Endodermal cell (in vitro differentiated cells): ENCODE data around the gene FAR1. TPM values are rescaled to one million over a fixed set of nuclear protein-coding genes. Genes with fewer than 3 reads are reported as not detected.
A peak's percentile ranks its signal among the peaks of the same experiment; 100 is the strongest.

Source experiments
- DNase-seq: peaks from one replicate; pipeline ENCODE4 v3.0.0-alpha.2; 2017
- H3K27ac ChIP-seq: 2 replicates; pipeline ENCODE4 v1.5.1; 2013; ENCODE audit warnings: mild to moderate bottlenecking, low read depth, low read length, moderate library complexity
- H3K27me3 ChIP-seq: 2 replicates; pipeline ENCODE4 v1.6.1; 2013; ENCODE audit warnings: mild to moderate bottlenecking, low read length, moderate library complexity; ENCODE audit not compliant: insufficient read depth, control insufficient read depth, poor library complexity, severe bottlenecking
- H3K36me3 ChIP-seq: 2 replicates; pipeline ENCODE4 v1.7.0; 2013; ENCODE audit warnings: mild to moderate bottlenecking, low read length, moderate library complexity; ENCODE audit not compliant: control insufficient read depth, insufficient read depth
- H3K4me1 ChIP-seq: one replicate; pipeline ENCODE4 v1.7.0; 2013; ENCODE audit warnings: low read length; ENCODE audit not compliant: control insufficient read depth, insufficient read depth
- H3K4me3 ChIP-seq: 2 replicates; pipeline ENCODE4 v1.5.1; 2013; ENCODE audit warnings: mild to moderate bottlenecking, low read length, moderate library complexity
- H3K9ac ChIP-seq: 2 replicates; pipeline ENCODE4 v1.6.1; 2013; ENCODE audit warnings: mild to moderate bottlenecking, low read length, moderate library complexity; ENCODE audit not compliant: poor library complexity, severe bottlenecking; ENCODE audit errors: extremely low read depth
- H3K9me3 ChIP-seq: 2 replicates; pipeline ENCODE4 v1.6.1; 2013; ENCODE audit warnings: mild to moderate bottlenecking, low read length, moderate library complexity; ENCODE audit not compliant: control insufficient read depth
- H3K27ac Mint-ChIP-seq: 2 replicates; pipeline ENCODE4 v1.8.0; 2020; ENCODE audit warnings: mixed read lengths
- H3K27me3 Mint-ChIP-seq: 2 replicates; pipeline ENCODE4 v1.8.0; 2021; ENCODE audit warnings: mild to moderate bottlenecking, mixed read lengths; ENCODE audit not compliant: insufficient read depth
- H3K36me3 Mint-ChIP-seq: 2 replicates; pipeline ENCODE4 v1.8.0; 2020; ENCODE audit warnings: low read depth, mixed read lengths
- H3K4me1 Mint-ChIP-seq: 2 replicates; pipeline ENCODE4 v1.8.0; 2020; ENCODE audit warnings: mixed read lengths
- H3K4me3 Mint-ChIP-seq: 2 replicates; pipeline ENCODE4 v1.8.0; 2020; ENCODE audit warnings: mild to moderate bottlenecking, moderate library complexity, mixed read lengths
- H3K9me3 Mint-ChIP-seq: 2 replicates; pipeline ENCODE4 v1.8.0; 2020; ENCODE audit warnings: mild to moderate bottlenecking, mixed read lengths
- WGBS, 2 experiments: methylation state at CpG; one replicate each; pipeline versions ENCODE4 v1.1.5 to v1.1.7; 2013; ENCODE audit warnings: missing lambda C conversion rate in 2 of 2, mixed read lengths in 1 of 2; ENCODE audit not compliant: insufficient coverage in 1 of 2, insufficient read length in 1 of 2; 5-methylcytosine and 5-hydroxymethylcytosine counted together
- total RNA-seq, 2 donors: library from RNA; stranded (reverse); fragmentation: NEBNext Ultra II Directional in 1 of 2; extraction: Animal tissue kit (Norgen Biotek cat#: 25700) in 1 of 2; gene quantifications; 2 replicates in 1 of 2; 3 replicates in 1 of 2; pipeline ENCODE4 v1.2.1, GENCODE V29; 2021
- TF ChIP-seq, protein P1 (sequence below): fragments of 200-600 bp; sonication (generic); conservative IDR thresholded peaks from 2 replicates; pipeline ENCODE4 v1.5.0; 2021; ENCODE audit warnings: antibody characterized with exemption, mild to moderate bottlenecking

Gene FAR1
- total RNA-seq, 2 donors from 2014 or later: 98.3 to 98.8 TPM

DNA sequence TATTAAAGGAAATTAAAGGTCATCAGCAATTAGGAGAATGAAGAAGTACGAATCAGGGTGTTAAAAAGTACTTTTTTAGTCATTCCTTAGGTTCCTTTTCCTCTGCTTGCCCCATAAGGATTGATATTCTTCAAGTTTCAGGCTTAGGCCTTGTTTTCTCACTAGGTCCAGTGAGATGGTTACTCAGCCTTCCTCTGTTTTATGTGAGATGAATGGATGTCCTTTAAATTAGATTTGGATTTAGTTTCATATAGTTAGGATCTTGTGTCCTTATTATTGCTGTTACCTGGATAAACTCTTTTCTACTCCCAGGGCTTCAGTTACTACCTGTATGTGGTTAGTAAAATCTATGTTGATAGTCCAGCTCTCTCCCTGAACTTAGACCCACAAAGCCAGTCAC, 29.2 kb downstream of the FAR1 start:
- H3K36me3 Mint-ChIP-seq: peaks cover 48% of the 10 kb centered on the region
- WGBS, 2 experiments: 100% methylated on average over 1 of the region's 1 CpG
- H3K27ac Mint-ChIP-seq: peak overlapping the region; percentile 15
- no peak overlapping the region for H3K27ac ChIP-seq
- H3K9me3 Mint-ChIP-seq: no peaks in the 10 kb centered on the region
- no peak for DNase-seq
- H3K4me1 Mint-ChIP-seq: peaks cover 32% of the 10 kb centered on the region
- H3K27me3 Mint-ChIP-seq: no peaks in the 10 kb centered on the region
- H3K9me3 ChIP-seq: no peaks in the 10 kb centered on the region
- no peaks in the 10 kb centered on the region for H3K27me3 ChIP-seq
- peaks cover 56% of the 10 kb centered on the region for H3K36me3 ChIP-seq
- H3K4me3 ChIP-seq: no peak overlapping the region
- TF ChIP-seq, protein P1, sequence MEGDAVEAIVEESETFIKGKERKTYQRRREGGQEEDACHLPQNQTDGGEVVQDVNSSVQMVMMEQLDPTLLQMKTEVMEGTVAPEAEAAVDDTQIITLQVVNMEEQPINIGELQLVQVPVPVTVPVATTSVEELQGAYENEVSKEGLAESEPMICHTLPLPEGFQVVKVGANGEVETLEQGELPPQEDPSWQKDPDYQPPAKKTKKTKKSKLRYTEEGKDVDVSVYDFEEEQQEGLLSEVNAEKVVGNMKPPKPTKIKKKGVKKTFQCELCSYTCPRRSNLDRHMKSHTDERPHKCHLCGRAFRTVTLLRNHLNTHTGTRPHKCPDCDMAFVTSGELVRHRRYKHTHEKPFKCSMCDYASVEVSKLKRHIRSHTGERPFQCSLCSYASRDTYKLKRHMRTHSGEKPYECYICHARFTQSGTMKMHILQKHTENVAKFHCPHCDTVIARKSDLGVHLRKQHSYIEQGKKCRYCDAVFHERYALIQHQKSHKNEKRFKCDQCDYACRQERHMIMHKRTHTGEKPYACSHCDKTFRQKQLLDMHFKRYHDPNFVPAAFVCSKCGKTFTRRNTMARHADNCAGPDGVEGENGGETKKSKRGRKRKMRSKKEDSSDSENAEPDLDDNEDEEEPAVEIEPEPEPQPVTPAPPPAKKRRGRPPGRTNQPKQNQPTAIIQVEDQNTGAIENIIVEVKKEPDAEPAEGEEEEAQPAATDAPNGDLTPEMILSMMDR: no peak
- H3K4me3 Mint-ChIP-seq: no peak overlapping the region
- no peak overlapping the region for H3K9ac ChIP-seq
- H3K4me1 ChIP-seq: peaks cover 14% of the 10 kb centered on the region

GRCh38 chr11:13698132-13698531, 29.7 kb downstream of the FAR1 start:
- Histone ChIP-seq H3K4me3 (no peak overlapping the region), H3K27ac (no peak overlapping the region), H3K9ac (no peak overlapping the region), H3K4me1 (peaks cover 13% of the 10 kb centered on the region), H3K9me3 (no peaks in the 10 kb centered on the region), H3K36me3 (peaks cover 60% of the 10 kb centered on the region), H3K27me3 (no peaks in the 10 kb centered on the region)
- DNase-seq: no peak
- no peak overlapping the region for H3K4me3 Mint-ChIP-seq
- no peak overlapping the region for H3K27ac Mint-ChIP-seq
- TF ChIP-seq, protein P1: no peak
- no peaks in the 10 kb centered on the region for H3K27me3 Mint-ChIP-seq
- H3K9me3 Mint-ChIP-seq: no peaks in the 10 kb centered on the region
- H3K36me3 Mint-ChIP-seq: peaks cover 53% of the 10 kb centered on the region
- 95 to 99% methylated on average over 2 of the region's 2 CpGs for whole genome bisulfite sequencing, 2 experiments
- peaks cover 28% of the 10 kb centered on the region for H3K4me1 Mint-ChIP-seq

DNA sequence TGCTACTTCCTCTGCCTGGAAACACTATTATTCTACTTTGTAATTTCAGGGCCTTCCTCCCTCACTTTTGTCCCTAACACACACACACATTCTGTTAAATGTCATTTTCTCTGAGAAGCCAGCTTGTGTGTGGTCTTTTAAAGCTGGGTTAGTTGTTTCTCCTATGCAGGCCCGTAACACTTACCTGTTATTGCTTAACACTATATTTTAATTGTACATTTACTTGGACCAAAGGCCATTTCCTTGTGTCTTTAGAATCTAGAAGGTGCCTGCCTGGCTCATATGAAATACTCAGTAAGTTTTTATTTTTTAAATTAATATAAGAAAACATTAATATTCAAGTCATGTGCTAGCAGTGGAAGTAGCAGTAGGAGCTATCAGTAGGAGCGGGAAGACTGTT, 30.6 kb downstream of the FAR1 start:
- H3K4me1 ChIP-seq: peaks cover 9% of the 10 kb centered on the region
- no peak overlapping the region for H3K27ac ChIP-seq
- 89 to 100% methylated on average over 1 of the region's 2 CpGs for WGBS, 2 experiments
- Mint-ChIP-seq H3K4me3 (no peak overlapping the region), H3K4me1 (peaks cover 22% of the 10 kb centered on the region), H3K36me3 (peaks cover 60% of the 10 kb centered on the region), H3K9me3 (no peaks in the 10 kb centered on the region), H3K27me3 (no peaks in the 10 kb centered on the region), H3K27ac (no peak overlapping the region)
- peaks cover 65% of the 10 kb centered on the region for H3K36me3 ChIP-seq
- no peaks in the 10 kb centered on the region for H3K27me3 ChIP-seq
- no peak overlapping the region for H3K9ac ChIP-seq
- H3K9me3 ChIP-seq: no peaks in the 10 kb centered on the region
- TF ChIP-seq, protein P1: no peak
- DNase-seq: no peak
- H3K4me3 ChIP-seq: no peak overlapping the region
